HG03280 (cell line): Measurements from ENCODE around the gene HOMER3.
"Not testable (repeated sequence)": the region's sequence is repeated elsewhere in the genome, so short reads cannot be mapped to it uniquely, and the experiment has no call there.

Source experiments
- ATAC-seq: cut with Tn5 transposase; IDR thresholded peaks from one replicate; pipeline ENCODE4 v1.9.1; 2021; ENCODE audit warnings: mild to moderate bottlenecking, moderate library complexity; ENCODE audit not compliant: unreplicated experiment

The HOMER3 gene

GRCh38 chr19:18903156-18904037, 37.6 kb downstream of the HOMER3 start:
- no peak for ATAC-seq

GRCh38 chr19:18902519-18902918, 38.5 kb downstream of the HOMER3 start:
- not testable (repeated sequence) for ATAC-seq

GRCh38 chr19:18901491-18901890, 39.5 kb downstream of the HOMER3 start:
- no peak for ATAC-seq

GRCh38 chr19:18900700-18901481, 40.1 kb downstream of the HOMER3 start:
- no peak for ATAC-seq

- ATAC-seq, result no peak
These were observed 41.1 kb downstream of the HOMER3 start for GRCh38 chr19:18899624-18900560.

- no peak for ATAC-seq
These were observed 42.2 kb downstream of the HOMER3 start for GRCh38 chr19:18898607-18899408.

DNA sequence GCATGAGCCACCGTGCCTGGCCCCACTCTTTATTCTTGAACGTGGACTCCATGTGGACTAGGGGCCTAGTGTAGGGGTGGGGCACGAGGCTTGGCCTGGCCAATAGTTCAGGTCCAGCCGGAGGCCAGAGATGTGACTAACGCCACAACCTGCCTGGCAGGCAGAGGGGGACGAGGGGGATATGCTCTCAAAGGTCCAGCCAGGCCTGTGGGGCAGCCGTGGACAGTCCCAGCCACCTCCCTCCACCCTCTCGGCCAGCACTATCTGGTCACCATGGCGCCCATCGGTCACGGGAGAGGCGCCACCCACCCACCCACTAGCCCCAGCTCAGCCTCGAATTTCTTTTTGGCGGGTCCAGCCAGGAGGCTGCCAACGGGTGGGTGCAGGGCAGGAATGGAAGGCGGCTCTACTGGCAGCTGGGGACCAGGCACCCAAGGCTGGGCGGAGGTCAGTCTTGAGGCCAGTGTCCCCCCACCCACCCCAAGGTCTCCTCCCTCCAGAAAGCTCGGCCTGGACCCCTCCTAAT, 42.9 kb downstream of the HOMER3 start:
- ATAC-seq, result no peak

- no peak for ATAC-seq
These were observed 43.7 kb downstream of the HOMER3 start for GRCh38 chr19:18897094-18898029.

- ATAC-seq, result no peak
These were observed 44.6 kb downstream of the HOMER3 start for GRCh38 chr19:18896421-18896841.

DNA sequence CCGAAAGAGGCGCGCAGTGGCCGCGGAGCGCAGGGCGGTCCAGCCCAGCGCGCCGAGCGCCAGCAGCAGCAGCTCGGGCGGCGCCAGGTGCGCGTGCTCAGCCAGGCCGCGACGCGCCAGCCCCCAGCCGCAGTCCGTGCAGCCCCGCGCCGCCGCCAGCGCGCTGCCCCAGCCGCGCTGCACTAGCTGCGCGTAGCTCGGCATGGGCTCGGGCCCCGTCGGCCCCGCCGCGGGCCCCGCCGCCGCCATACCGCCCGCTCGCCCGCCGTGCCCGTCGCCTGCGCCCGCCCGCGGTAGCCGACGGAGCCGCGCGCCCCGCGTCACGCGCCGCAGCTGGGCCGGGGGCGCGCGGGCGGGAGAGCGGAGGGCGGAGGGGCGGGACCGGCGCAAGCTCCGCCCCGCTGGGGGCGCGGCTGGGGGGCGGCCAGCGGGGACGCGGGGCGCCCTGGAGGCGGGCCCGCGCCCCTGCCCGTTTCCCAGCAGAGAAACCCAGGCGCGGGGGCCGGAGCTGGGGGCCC, 45.1 kb downstream of the HOMER3 start, which contains the start of gene CERS1:
TSS of gene CERS1 (minus strand) at position 335 of the 518 bp plus-strand sequence. CDS start at position 249, 86 bp downstream.
- no peak for ATAC-seq

- no peak for ATAC-seq
These were observed 45.8 kb downstream of the HOMER3 start for GRCh38 chr19:18895038-18895823.

DNA sequence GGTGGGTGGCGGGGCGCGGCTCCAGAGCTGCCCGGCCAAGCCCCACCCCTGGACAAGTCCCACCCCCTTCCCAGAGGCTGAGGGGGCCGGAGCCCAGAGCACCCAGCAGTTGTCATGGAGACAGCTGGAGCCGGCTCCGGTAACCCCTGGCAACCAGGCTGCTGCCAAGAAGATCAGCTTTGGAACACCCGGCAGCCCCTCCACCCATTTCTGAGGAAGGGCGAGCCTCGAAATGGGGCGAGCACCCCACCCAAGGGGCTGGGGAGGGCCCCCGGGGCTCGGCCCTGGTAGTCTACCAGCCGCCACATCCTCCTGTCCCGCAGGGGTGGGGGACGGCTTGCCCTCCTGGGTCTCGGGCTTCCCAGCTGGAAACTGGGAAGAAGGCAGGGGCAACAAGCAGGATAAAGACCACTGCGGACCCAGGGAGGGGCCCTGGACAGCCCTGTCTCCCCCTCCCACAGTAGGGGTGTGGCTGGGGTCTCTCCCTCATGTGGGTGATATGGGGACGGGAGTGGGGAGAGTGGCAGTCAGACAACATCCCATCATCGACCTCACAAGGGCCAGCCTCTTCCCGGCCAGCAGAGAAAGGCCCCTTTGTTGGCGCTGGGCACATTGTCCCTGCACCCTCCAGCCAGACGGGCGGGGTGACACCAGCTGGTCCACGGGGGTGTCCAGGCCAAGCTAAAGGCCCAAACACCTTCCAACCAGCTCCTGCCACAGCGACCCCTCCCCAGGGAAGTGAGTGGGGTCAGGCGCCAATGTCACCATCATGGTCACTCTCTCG, 46.6 kb downstream of the HOMER3 start:
- no peak for ATAC-seq

DNA sequence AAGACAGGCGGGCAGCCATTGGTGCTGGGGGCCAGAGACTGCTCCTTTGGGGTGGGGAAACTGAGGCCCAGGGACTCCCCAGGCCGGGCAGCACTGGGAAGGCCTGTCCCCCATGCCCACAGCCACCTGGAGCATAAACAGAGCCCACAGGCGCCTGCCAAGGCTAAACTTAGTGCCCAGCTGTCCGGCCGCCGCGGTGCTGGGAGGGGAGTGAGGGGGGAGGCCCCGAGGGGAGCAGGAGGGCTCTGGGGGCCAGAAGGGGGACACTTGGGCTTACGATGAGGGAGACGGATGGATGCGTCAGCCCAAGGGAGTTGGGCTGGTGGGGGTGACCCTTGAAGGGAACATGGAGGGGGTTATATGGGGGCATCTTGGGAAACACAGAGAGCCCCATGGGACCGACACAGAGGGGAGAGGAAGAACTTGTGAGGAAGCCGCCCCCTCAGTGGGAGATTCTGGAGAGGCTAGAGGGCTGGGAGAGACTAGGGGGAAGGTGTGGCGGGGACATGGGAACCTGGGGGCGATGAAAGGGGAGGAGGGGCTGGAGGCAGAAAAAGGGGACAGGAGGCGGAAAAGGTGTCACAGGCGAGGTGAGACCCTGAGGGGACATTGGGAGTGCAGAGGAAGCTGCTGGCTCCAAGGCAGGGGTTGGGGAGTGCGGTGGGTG, 47.3 kb downstream of the HOMER3 start:
- no peak for ATAC-seq

DNA sequence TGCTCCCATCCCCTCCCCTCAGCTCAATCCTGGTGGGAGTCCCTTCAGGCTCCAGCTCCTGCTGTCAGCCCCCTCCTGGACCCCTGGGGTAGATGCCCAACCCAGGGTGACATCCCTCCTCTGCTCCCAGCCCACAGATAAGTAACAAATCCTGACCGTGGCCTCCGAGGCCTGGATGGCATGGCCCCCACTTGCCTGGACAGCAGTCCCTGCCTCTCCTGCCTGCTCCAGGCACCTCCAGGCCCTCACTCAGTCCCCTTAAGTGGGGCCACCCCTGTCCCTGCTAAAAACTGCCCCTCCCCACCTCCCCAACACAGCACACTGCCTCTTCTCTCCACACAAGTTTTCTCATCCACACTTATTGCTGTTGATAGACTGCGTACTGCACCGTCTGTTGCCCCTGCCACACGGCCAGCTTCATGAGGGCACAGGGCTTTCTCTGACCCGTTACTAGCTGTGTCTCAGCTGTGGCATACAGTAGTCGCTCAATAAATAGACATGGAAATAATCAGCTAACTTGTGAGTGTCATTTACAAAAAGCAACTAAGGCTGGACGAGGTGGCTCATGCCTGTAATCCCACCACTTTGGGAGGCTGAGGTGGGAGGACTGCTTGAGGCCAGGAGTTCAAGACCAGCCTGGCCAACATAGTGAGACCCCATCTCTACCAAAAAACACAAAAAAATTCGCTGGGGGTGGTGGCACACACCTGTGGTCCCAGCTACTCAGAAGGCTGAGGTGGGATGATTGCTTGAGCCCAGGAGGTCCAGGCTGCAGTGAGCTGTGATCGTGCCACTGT, 50.9 kb downstream of the HOMER3 start:
- ATAC-seq, result no peak

DNA sequence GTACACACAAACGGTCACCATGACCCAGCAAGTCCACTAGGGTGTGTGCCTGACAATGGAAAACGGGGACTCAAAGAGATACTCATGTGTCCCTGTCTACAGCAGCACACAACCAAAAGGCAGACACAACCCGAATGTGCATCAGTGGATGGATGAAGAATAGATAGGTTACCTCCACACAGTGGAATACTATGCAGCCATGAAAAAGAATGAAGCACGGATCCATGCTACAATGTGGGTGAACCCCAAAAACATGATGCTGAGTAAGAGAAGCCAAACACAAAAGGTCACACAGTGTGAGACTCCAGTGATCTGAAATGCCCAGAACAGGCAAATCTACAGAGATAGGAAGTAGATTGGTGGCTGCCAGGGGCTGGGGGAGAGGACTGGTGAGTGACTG, 54.0 kb downstream of the HOMER3 start:
- ATAC-seq, result no peak
